Measurements from ENCODE around the gene MMP15.
"Not testable (repeated sequence)": the region's sequence is repeated elsewhere in the genome, so short reads cannot be mapped to it uniquely, and the experiment has no call there.

Gene MMP15

DNA sequence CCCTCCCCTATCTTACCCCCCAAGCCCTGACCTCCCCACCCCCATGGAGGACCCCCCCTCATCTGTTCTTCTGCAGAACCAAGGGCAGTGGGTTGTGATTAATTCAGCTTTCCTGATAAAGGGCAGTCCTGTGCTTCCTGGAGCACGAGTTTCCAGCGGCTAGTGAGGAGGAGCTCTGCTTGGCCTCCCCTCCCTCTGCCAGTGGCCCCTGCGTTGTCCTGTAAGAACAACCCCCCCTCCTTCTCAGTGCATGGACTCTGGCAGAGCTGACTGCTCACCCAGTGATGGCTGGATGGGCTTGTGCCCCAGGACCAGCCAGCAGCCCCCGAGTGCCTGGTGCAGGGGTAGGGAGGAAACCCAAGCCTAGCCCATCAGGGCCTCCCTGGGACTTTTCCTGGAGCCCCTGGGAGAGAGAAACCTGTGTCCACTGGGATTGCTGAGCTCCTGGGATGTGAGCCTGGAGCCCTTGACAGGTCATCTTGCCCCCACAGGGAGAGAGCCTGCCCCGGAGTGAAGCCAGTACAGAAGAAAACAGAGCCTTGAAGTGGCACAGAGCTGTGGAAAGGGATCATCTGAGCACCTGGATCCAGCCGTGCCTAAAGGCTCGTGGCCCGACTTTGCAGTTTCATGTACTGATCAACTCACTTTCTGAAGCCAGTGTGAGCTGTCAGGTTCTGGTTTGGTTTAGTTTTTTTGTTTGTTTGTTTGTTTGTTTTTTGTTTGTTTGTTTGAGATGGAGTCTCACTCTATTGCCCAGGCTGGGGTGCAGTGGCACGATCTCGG is 26.5 kb downstream of the MMP15 start:
- DNase-seq, result no peak

DNA sequence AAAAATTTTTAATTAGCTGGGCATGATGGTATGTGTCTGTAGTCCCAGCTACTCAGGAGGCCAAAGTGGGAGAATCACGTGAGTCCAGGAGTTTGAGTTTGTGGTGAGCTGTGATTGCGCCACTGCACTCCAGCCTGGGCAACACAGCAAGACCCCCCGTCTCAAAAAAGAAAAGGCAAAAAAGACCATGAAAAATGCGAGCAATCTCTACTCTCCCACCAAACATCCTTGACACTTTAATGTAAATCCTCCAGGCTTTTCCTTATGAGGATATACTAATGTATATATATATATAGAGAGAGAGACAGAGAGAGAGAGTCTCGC is 28.1 kb downstream of the MMP15 start:
- no peak for DNase-seq

DNA sequence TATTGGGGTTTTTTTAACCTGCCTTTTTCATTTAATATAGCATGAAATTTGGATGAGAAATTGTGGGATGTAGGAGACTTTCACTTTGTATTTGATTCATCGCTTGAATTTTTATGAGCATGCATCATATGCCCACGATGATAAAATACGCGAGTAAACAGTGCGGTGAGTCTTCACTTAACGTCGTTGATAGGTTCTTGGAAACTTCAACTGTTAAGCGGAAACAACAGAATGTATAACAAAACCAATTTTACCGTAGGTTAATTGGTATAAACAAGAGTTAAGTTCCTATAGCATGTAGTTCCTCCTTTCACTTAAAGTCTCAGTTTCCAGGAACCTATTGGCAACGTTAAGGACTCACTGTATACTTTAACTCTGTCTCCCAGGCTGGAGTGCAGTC is 28.7 kb downstream of the MMP15 start:
- no peak for DNase-seq

DNA sequence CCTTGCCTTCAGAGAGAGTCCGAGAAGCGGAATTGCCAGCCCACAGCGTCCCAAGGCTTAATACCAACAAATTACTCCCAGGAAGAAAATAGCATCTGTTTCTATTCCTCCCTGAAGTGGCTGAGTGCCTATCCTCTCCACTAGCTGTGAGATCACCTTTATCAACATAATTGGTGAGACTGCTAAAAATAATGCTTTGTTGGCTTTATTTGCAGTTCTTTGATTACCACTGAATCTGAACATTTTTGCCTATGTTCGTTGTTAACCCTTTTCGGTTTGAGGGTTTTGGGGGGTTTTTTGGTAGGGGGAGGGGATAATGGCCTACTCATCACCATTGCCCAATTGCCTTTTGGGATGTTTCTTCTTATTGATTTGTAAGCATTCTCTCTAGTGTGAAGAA is 31.0 kb downstream of the MMP15 start:
- no peak for DNase-seq

DNA sequence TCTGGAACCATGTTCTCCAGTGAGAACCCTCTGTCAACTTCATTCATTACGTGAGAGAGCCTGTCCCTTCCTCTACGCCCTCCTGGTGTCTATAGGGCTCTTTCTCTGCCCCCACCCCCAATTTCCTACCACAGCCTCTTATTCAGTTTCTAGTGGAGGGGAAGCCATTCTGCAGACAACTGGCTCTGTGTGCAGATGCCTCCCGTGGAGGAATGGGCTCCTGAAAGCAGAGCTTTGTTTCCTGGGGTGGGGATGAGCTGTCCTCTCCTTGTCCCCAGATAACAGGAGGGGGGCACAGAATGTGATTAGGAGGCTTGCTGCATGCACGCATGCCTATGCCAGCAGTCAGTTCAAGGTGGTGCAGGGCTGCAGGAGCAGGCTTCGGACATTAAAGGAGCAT is 31.6 kb downstream of the MMP15 start:
- DNase-seq, result no peak

DNA sequence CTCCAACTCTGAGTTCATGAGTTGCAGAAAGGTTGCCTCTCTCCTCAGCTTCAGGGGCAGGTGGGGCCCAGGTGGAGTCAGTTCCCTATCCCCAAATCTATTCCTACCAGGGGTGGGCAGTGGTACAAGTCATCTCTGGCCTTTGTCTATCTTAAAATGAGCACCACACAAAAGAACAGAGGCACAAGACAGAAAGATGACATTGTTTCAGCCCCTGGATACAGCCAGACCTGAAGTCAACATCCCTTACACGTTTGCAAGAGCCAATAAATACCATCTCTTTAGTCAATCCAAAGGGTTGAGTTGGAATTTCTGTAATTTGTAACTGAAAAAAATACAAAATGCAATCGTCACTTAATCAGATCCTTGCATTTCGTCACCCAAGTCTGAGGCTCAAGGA is 32.2 kb downstream of the MMP15 start:
- DNase-seq, result no peak

DNA sequence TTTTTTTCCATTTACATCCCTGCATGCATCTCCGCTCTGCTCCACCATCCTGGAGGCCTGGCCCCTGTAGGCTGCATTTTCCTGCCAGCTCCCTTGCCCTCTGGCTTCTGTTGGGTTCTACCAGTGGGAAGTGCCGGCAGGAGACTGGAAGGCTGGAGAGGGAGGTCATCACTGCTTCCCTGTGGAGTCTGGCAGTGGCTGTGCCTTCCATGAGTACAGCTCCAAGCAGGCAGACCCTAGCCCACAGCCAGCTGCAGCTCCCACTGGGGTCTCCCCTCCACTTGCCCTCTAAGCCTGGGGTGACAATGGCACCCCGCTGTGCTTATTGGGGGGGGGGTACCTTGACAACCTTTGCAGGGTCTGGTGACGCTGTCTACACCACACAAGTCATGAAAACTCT is 37.3 kb downstream of the MMP15 start:
- no peak for DNase-seq

DNA sequence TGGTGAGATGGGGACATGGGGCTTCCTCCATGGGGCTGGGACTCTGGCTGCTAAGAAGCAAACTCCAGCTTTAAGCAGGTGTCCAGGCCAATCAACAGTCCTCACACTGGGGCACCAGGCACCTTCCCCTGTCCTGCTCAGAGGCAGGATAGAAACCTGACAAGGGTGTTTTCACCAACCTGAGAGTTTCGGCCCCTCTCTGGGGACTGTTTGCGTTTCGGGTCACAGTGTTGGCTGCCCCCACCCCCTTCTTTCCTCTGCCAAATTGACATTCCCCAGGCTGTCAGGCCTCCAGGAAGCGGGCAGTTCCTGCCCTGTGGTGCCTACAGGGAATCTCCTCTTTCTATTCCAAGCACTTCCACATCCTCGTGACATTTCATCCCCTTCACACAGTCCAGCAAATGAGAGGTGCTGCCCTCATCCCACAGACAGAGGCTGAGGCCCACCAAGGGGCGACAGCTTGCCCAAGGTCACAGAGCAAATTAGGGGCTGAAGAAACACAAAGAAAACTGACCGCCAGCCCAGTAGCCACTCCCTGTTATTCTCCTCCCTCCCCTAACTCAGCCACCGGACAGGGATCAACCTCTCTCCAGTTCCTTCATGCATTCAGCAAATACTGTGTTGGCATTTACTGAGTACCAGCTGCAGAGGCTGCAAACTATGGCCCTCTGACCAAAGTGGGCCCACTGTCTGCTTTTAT is 38.0 kb downstream of the MMP15 start:
- no peak for DNase-seq

DNA sequence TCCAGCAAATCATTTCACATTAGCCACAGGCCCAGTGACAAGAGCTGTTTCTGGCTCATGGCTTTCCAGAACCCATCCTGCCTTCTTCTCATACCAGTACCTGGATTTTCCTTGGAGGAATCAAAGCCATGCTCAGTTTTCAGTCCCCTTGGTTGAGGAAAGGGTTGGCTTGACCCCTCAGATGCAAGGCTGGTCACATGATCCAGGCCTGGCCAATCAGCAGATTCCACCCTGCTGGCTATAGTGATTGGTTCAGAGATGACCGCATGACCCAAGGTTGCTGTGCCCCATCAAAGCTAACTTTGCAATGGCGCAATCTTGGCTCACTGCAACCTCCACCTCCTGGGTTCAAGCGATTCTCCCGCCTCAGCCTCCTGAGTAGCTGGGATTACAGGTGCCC is 45.0 kb downstream of the MMP15 start:
- DNase-seq, result no peak

DNA sequence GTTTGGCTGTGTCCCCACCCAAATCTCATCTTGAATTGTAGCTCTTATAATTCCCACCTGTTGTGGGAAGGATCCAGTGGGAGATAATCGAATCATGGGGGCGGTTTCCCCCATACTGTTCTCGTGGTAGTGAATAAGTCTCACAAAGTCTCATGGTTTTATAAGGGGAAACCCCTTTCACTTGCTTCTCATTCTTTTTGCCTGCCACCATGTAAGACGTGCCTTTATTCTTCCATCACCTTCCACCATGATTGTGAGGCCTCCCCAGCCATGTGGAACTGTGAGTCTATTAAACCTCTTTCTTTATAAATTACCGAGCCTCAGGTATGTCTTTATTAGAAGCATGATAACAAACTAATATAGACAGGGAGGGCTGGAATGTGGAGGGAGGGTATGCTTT is 46.6 kb downstream of the MMP15 start:
- not testable (repeated sequence) for DNase-seq

DNA sequence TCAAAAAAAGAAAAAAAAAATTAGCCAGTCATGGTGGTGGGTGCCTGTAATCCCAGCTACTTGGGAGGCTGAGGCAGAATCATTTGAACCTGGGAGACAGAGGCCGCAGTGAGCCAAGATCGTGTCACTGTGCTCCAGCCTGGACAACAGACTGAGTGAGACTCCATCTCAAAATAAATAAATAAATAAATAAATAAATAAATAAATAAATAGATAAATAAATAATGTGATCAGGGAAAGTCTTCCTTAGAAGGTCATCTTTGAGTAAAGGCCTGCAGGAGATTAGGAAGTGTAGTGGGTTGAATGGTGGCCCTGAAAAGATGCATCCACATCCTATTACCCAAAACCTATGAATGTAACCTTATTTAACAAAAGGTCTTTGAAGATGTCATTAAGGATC is 47.5 kb downstream of the MMP15 start:
- DNase-seq, result not testable (repeated sequence)

DNA sequence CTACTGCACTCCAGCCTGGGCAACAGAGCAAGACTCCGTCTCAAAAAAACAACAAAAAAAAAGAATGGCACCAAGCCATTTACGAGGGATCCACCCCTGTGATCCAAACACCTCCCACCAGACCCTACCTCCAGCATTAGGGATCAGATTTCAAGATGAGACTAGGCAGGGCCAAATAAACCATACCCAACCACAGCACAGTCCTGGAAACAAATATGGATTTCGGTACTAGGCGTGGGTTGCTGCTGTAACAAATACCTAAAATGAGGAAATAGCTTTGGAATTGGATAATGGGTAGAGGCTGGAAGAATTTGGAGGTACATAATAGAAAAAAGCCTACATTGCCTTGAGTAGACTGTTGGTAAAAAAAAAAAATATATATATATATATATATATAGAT is 49.1 kb downstream of the MMP15 start:
- no peak for DNase-seq

DNA sequence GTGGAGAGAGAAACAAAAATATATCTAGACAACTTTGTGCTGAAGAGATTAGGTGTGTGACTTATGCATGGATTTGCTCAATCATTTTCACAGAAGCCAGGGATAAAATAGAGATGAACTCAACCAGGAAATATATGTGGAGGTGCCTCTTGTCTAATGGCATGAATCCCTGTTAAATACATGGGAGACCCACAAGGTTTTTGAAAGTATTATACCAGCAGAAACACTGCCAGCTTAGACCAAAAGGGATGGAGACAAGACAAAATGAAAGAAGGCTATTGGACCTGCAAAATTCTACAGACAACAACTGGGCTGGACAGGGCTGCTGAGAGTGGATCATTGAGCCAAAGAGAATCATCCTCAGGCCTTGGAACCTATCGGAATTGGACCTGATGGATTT is 51.0 kb downstream of the MMP15 start:
- no peak for DNase-seq

DNA sequence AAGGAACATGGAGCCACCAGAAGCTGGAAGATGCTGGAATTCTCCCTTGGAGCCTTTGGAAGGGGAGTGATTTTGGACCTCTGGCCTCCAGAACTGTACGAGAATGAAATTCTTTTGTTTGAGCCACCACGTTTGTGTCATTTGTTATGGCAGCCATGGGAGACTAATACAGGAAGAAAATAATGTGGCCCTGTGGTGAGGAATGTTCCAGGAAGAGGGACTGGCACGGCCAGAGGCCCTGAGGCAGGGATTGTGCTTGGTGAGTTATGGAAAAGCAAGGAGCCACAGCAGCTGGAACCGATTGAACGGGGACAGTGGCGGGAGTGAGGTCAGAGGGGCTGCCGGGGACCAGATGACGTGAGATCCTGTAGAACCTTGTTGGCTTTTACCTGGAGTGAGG is 52.2 kb downstream of the MMP15 start:
- no peak for DNase-seq

DNA sequence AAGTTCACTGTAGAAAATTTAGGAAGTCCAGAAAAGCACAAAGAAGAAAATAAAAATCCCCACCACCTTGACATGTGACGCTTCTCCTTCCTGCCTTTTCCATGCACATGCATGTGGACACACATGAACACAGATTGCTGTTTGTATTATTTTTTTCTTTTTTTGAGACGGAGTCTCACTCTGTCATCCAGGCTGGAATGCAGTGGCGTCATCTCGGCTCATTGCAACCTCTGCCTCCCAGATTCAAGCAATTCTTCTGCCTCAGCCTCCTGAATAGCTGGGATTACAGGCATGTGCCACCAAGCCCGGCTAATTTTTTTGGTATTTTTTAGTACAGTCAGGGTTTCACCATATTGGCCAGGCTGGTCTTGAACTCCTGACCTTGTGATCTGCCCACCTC is 55.1 kb downstream of the MMP15 start:
- DNase-seq, result not testable (repeated sequence)

DNA sequence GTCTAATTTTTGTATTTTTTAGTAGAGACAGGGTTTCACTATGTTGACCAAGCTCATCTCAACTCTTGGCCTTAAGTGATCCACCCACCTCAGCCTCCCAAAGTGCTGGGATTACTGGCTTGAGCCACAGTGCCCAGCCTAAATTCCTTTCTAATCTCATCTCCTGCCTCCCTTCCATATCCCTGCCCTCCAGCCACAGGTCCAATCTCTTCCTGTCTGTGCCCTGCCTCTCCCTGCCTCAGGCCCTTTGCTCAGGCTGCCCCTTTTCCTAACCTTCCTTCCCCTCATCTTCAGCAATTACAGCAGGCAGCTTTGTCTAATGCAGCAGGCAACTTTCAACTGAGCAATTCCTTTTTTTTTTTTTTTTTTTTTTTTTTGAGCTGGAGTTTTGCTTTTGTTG is 56.8 kb downstream of the MMP15 start:
- no peak for DNase-seq

DNA sequence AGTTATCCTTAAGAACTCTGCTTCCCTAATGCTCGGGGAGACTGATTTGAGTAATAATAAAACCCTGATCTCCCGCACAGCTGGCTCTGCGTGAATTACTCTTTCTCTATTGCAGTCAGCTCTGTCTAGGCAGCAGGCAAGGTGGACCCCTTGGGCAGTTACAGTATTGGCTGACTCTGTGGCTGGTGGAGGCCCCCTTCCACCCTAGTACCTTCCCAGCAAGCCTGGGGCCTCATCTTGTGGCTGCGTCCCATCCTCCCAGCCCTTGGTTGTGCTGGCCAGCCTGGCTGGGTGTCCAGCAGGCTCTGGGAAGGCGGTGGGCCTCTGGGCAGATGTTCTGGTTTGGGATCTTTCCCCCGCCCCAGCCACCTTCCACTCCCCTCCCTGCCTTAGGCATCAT is 59.1 kb downstream of the MMP15 start:
- no peak for DNase-seq

DNA sequence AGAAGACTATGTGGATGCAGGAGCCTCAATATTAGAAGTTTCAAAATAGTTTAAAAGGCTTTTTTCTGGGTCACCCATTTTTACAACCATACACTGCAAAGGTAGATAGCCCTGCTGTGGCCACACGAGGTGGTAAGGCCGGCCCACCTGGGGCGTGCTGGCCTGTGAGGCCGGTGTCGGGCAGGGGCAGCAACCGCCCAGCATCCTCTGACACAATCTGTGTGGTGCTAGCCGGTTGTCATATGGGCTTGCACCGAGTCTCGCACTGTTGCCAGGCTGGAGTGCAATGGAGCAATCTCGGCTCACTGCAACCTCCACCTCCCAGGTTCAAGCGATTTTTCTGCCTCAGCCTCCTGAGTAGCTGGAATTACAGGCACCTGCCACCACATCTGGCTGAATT is 59.6 kb downstream of the MMP15 start:
- DNase-seq, result no peak

DNA sequence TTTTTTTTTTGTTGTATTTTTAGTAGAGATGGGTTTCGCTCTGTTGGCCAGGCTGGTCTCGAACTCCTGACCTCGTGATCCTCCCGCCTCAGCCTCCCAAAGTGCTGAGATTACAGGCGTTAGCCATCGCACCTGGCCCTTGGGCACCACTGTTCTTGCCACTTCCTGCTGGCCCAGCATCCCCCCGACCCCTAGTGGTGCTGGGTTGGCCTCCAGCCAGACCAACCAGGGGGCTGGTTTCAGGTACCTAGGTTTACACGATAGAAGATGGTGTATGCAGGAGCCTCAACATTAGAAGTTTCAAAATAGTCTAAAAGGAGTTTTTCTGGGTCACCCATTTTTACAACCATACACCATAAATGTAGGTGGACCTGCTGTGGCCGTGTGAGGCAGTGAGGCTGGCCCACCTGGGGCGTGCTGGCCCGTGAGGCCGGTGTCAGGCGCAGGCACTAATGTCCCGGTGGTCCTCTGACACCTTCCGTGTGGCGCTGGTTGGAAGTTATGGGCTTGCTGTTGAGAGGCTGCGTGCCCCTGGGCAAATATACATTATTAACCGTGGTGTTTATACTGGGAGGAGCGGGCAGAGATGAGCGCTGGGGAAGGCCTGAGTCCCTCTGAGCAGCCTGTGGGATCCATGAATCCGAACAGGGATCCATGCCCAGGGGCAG is 60.2 kb downstream of the MMP15 start:
- DNase-seq, result no peak

DNA sequence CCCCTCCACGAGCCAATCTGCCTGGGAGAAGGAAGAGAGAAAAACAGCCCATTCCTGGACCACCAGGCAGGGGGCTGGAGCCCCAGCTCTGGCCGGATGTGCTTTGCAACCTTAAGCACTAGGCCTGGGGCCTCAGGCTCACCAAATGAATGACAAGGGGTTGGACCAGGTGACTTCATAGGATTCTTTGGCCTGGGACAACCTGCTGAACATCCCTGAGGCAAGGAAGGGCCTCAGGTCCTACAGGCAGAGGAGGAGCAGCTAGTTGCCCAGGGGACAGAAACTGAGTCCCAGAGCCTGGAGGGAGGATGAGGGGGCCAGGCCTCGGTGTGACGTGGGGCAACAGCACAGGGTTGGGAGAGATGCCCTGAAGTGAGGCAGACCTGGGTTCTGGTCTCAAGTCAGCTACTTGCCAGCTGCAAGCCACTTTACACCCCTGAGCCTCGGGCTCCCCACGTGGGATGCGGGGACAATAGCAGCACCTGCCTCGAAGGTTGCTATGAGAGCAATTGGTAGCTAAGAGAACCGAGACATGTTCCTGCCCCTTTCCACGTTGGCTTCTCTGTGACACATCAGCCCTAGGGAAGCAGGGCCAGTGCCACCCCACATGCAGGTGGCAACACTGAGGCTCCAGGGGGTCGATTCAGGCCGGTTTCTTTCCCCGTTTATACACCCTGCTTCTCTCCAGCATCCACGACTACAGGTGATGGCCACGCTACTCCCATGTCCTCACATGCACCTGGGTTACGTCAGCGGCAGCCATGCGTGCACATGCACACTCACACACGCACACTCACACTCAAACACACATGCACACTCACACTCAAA is 61.0 kb downstream of the MMP15 start:
- DNase-seq, result no peak

DNA sequence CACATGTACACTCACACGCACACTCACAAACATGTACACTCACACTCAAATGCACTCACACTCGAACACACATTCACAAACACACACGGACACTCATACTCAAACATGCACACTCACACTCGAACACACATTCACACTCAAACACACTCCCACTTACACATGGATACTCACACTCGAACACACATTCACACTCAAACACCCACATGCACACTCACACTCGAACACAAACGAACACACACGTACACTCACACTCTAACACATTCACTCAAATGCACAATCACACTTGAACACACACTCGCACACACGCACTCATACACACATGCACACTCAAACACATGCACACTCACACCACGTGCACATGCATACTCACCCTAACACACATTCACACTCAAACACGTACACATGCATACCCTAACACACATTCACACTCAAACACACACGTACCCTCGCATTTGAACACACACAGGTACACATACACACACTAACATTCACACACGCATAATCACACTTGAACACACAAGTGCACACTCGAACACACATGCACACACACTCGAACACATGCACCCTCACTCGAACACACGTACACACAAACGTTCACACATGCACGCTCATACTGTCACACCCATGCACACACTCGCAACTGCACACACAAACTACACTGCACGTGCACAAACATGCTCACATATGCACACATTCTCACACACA is 61.8 kb downstream of the MMP15 start:
- no peak for DNase-seq

DNA sequence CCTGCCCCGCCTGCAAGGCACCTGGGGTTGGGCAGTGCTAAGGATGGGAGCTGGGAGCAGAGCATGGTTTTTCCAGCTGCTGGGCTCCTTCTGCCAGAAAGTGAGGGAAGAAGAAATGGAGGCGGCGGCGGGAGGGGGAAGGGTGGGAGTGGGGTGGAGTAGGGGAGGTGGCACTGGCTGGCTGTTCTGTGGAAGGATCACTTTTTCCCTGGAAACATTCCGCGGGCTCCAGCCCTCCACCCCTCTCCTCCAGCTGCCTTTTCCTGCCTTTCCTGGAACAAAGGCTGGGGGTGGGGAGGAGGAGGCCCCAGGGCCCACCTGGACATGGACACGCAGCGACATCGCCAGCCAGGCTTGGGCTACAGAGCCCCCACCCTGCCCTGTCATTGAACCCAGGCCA is 62.5 kb downstream of the MMP15 start:
- no peak for DNase-seq

DNA sequence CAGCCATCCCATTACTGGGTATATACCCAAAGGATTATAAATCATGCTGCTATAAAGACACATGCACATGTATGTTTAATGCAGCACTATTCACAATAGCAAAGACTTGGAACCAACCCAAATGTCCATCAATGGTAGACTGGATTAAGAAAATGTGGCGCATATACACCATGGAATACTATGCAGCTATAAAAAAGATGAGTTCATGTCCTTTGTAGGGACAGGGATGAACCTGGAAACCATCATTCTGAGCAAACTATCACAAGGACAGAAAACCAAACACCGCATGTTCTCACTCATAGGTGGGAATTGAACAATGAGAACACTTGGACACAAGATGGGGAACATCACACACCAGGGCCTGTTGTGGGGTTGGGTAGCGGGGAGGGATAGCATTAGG is 64.8 kb downstream of the MMP15 start:
- DNase-seq, result not testable (repeated sequence)
